ENCODE data around the gene ARL8A.

DNA sequence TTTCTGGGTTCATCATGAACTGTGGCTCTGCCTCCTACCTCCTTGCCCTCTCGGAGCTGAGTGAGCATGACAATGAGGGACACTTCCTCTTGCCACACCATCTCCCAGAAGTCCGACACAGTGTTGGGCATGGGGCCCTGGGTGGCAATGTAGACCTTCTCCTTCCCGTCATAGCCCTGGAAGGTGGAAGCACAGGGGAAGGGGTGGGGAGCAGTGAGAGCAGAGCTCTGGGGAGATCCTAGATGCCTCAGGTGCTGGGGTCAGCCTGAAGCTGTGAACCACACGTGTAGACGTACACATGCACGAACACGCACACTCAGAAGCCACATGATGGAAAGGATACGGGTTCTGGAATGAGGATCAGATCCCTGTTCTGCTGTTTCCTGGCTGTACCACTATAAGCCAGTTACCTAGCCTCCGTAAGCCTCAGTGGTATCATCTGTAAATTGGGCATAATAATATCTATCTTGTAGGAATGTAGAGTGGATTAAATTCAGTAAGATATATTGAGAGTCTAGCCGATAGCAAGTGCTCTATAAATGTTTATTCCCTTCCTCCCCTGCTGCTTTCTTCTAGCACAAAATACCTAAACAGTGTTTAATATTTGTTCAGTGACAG lies 9.7 kb upstream of the ARL8A start:
- TF ChIP-seq, protein P1, sequence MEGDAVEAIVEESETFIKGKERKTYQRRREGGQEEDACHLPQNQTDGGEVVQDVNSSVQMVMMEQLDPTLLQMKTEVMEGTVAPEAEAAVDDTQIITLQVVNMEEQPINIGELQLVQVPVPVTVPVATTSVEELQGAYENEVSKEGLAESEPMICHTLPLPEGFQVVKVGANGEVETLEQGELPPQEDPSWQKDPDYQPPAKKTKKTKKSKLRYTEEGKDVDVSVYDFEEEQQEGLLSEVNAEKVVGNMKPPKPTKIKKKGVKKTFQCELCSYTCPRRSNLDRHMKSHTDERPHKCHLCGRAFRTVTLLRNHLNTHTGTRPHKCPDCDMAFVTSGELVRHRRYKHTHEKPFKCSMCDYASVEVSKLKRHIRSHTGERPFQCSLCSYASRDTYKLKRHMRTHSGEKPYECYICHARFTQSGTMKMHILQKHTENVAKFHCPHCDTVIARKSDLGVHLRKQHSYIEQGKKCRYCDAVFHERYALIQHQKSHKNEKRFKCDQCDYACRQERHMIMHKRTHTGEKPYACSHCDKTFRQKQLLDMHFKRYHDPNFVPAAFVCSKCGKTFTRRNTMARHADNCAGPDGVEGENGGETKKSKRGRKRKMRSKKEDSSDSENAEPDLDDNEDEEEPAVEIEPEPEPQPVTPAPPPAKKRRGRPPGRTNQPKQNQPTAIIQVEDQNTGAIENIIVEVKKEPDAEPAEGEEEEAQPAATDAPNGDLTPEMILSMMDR (IDR thresholded peaks at IDR 0.05): no peak
- TF ChIP-seq POLR2A (IDR thresholded peaks at IDR 0.05; ENCODE audit: low read depth) (no peak), POLR2AphosphoS5 (IDR thresholded peaks at IDR 0.05) (no peak), EP300 (IDR thresholded peaks at IDR 0.05) (no peak)
